Stomach smooth muscle (tissue), 2 donors: ENCODE data around the gene CSH1.
"Not testable (repeated sequence)": the region's sequence is repeated elsewhere in the genome, so short reads cannot be mapped to it uniquely, and the experiment has no call there.

ENCODE experiments used
- H3K27ac ChIP-seq: one replicate; pipeline ENCODE4 v1.7.0; 2013; ENCODE audit warnings: mild to moderate bottlenecking, low read length, inconsistent platforms
- H3K27me3 ChIP-seq, 2 donors: one replicate each; pipeline ENCODE4 v1.7.0; 2013; ENCODE audit warnings: low read length in 2 of 2; ENCODE audit not compliant: insufficient read depth in 2 of 2, control insufficient read depth in 1 of 2
- H3K36me3 ChIP-seq, 2 donors: one replicate each; pipeline ENCODE4 v1.7.0; 2013; ENCODE audit warnings: low read length in 2 of 2; ENCODE audit not compliant: control insufficient read depth in 2 of 2, insufficient read depth in 2 of 2
- H3K4me1 ChIP-seq: one replicate; pipeline ENCODE4 v1.7.0; 2013; ENCODE audit warnings: low read length; ENCODE audit not compliant: control insufficient read depth, insufficient read depth
- H3K4me3 ChIP-seq, 2 donors: one replicate each; pipeline ENCODE4 v1.7.0; 2013; ENCODE audit warnings: low read length in 2 of 2
- H3K9ac ChIP-seq, 2 donors: one replicate each; pipeline ENCODE4 v1.7.0; 2013; ENCODE audit warnings: low read length in 2 of 2, mild to moderate bottlenecking in 1 of 2
- H3K9me3 ChIP-seq, 2 donors: one replicate each; pipeline ENCODE4 v1.7.0; 2013; ENCODE audit warnings: low read length in 2 of 2; ENCODE audit not compliant: control insufficient read depth in 2 of 2
- donor health status: healthy.
- donor health status: Pancreatic carcinoma.

CSH1 gene

DNA sequence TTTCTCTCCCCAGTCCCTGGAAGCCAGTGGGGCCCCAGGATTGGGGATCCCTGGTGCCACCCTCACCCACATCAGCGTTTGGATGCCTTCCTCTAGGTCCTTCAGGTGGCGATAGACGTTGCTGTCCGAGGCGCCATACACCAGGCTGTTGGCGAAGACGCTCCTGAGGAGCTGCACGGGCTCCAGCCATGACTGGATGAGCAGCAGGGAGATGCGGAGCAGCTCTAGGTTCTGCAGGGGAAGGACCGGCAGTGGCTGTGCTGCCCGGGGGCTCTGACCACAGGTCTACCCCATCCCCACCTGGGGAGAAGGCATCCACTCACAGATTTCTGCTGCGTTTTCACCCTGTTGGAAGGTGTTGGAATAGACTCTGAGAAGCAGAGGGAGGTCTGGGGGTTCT lies 15.7 kb downstream of the CSH1 start:
- no peaks in the 10 kb centered on the region for H3K27me3 ChIP-seq
- H3K4me3 ChIP-seq: no peak overlapping the region
- H3K27ac ChIP-seq: no peak overlapping the region
- no peaks in the 10 kb centered on the region for H3K4me1 ChIP-seq
- H3K9ac ChIP-seq: no peak overlapping the region
- H3K36me3 ChIP-seq: no peaks in the 10 kb centered on the region
- H3K9me3 ChIP-seq: no peaks in the 10 kb centered on the region

DNA sequence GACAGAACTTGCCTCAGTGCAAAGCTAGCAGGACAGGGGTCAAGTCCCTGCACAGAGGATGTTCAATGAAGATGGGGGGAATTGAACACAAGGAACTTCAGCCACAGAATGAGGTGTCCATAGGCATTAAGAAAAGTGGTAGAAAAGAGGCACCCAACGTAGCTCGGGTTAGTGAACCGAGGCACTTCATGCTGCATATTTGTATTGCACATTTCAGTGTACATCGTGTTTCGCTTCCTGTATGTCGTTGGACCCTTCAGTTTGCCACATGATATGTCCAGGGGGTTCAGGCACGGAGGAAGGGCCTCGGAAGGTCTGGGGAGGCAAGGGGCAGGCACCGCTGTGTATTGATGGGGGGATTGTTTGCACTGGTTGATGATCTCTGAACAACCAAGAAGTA lies 18.0 kb downstream of the CSH1 start:
- not testable (repeated sequence) for H3K9ac ChIP-seq, H3K9me3 ChIP-seq, H3K36me3 ChIP-seq, H3K27me3 ChIP-seq, H3K27ac ChIP-seq, H3K4me1 ChIP-seq, H3K4me3 ChIP-seq

GRCh38 chr17:63874693-63875092 lies 21.7 kb downstream of the CSH1 start:
- H3K9ac ChIP-seq, H3K27me3 ChIP-seq, H3K27ac ChIP-seq, H3K9me3 ChIP-seq, H3K36me3 ChIP-seq, H3K4me3 ChIP-seq, H3K4me1 ChIP-seq: not testable (repeated sequence)

DNA sequence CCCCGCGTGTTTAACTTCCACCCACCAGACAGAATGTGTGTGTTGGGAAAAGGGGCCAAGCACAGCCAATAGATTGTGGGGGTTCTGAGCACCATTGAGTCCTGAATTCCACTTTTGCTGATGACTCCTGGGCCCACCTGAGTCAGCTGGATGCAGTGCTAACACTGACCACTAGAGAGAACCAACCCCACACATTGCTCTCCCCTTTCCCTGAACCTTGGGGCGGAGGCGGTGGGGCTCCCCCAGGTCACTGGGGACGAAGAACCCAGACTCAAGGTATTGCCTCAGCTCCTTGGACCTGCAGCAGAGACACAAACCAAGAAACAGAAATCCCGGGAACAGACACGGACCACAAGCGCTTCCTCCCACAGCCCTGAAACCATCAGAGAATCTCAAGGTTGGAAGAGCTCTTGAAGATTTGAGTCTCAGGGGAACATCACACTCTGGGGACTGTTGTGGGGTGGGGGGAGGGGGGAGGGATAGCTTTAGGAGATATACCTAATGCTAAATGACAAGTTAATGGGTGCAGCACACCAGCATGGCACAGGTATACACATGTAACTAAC lies 22.2 kb downstream of the CSH1 start:
- not testable (repeated sequence) for H3K4me3 ChIP-seq, H3K9me3 ChIP-seq, H3K4me1 ChIP-seq, H3K9ac ChIP-seq, H3K27ac ChIP-seq, H3K36me3 ChIP-seq, H3K27me3 ChIP-seq

- not testable (repeated sequence) for H3K36me3 ChIP-seq, H3K27me3 ChIP-seq, H3K27ac ChIP-seq, H3K9ac ChIP-seq, H3K4me3 ChIP-seq, H3K4me1 ChIP-seq, H3K9me3 ChIP-seq
Measured at GRCh38 chr17:63873577-63873976, 22.8 kb downstream of the CSH1 start, which contains the start of gene CSH2. Gene CSH2, minus strand, starts transcription at chr17:63873677. Its CDS starts 63 bp downstream, at chr17:63873614.

- H3K9ac ChIP-seq, H3K4me1 ChIP-seq, H3K27me3 ChIP-seq, H3K27ac ChIP-seq, H3K4me3 ChIP-seq, H3K36me3 ChIP-seq, H3K9me3 ChIP-seq: not testable (repeated sequence)
Measured at GRCh38 chr17:63871646-63872365, 24.6 kb downstream of the CSH1 start.

- H3K9me3 ChIP-seq, H3K4me3 ChIP-seq, H3K36me3 ChIP-seq, H3K9ac ChIP-seq, H3K27ac ChIP-seq, H3K27me3 ChIP-seq, H3K4me1 ChIP-seq: not testable (repeated sequence)
Measured at GRCh38 chr17:63870292-63870665, 26.1 kb downstream of the CSH1 start.

- H3K4me3 ChIP-seq, H3K27ac ChIP-seq, H3K9me3 ChIP-seq, H3K9ac ChIP-seq, H3K27me3 ChIP-seq, H3K36me3 ChIP-seq, H3K4me1 ChIP-seq: not testable (repeated sequence)
Measured at GRCh38 chr17:63869491-63870291, 26.7 kb downstream of the CSH1 start.

DNA sequence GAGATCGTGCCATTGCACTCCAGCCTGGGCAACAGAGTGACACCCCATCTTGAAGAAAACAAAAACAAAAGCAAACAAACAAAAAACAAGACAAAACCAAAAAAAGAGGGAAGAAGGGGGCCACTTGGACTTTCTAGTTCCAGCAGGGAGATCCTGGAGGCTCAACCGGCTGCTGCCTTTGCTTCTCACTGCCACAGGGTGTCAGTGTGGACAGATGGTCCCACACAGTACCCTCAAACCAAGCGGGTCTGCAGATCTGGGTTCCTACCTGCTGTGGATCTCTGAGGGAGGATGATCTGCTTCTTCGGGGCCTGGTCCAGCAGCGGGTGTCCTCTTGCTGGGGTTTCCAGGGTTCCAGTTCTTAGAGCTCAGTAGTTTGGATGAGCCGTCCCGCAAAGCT lies 29.7 kb downstream of the CSH1 start:
- not testable (repeated sequence) for H3K27ac ChIP-seq, H3K9ac ChIP-seq, H3K36me3 ChIP-seq

DNA sequence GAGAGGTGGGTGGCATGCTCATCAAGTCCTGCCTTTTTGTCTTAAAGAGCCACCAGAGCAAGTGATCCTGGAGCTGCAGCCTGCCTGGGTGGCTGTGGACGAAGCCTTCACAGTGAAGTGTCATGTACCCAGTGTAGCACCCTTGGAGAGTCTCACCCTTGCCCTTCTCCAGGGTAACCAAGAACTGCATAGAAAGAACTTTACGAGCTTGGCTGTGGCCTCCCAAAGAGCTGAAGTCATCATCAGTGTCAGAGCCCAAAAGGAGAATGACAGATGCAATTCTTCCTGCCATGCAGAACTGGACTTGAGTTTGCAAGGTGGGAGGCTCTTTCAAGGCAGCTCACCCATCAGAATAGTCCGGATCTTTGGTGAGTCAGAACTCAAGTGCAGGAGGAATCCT lies 37.1 kb downstream of the CSH1 start:
- Histone ChIP-seq H3K9ac (no peak overlapping the region), H3K4me3 (no peak overlapping the region), H3K27ac (no peak overlapping the region), H3K9me3 (no peaks in the 10 kb centered on the region), H3K36me3 (no peaks in the 10 kb centered on the region), H3K27me3 (peaks cover 0 to 4% of the 10 kb centered on the region in 2 donors), H3K4me1 (no peaks in the 10 kb centered on the region)

More for the DNA sequence above, 29.7 kb downstream of the CSH1 start:
- not testable (repeated sequence) for H3K27me3 ChIP-seq, H3K4me3 ChIP-seq, H3K9me3 ChIP-seq, H3K4me1 ChIP-seq

- H3K36me3 ChIP-seq, H3K27me3 ChIP-seq, H3K4me3 ChIP-seq: not testable (repeated sequence)
Measured at GRCh38 chr17:63856425-63856824, 39.9 kb downstream of the CSH1 start.

More at GRCh38 chr17:63856425-63856824, 39.9 kb downstream of the CSH1 start:
- not testable (repeated sequence) for H3K9me3 ChIP-seq, H3K27ac ChIP-seq, H3K9ac ChIP-seq, H3K4me1 ChIP-seq
